Measurements from ENCODE around the gene PRDM4. TPM values are rescaled to one million over a fixed set of nuclear protein-coding genes. Genes with fewer than 3 reads are reported as not detected.

PRDM4 gene
- total RNA-seq, 2 donors from 2014 or later, result 32.7 to 36.0 TPM

DNA sequence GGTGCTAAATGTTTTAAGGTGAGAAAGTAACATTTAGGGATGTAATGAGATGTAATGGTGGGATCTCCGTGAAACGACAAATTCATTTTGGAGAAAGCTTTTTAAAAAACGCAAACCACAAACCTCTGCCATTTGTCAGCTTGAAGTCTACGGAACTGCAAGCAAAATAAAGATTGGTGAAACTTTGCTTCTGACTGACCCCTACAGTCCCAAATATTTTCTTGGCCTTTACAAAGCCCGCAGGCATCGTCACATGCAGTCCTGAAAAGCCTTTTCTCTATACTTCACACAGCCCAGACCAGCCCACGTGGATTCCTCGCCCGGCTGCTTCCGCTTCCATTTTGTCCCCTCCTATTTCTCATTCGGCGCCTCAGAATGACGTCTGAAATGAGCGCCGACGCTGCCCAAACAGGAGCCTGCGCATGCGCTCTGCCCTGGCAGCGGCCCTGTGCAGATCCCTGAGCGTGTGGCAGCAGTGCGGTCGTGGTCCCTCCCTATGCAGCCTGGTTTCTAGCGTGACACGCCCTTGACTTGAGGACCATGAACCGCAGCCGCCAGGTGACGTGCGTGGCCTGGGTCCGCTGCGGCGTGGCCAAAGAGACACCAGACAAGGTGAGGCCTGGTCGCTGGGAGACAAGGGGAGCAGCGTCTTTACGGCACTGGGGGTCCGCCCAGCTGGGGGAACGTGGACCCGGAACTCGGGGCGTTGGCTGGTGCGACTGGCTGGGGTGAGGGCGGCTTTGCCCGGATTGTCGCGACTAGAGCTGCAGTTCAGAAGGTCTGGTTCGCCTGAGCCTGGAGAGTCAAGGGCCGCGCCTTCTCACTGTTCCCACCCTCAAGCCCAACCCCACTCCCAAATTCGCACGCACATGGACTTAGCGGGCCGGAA, 75.3 kb downstream of the PRDM4 start, which contains the start of gene PWP1:
TSS of gene PWP1 (plus strand) at position 440 of the 889 bp plus-strand sequence. CDS start at position 541, 101 bp downstream.
- H3K27ac ChIP-seq, result peak within 1 kb of the TSS; percentile 66 to 68
- DNase-seq (ENCODE audit: low spot score), result peak; percentile 94
- H3K4me3 ChIP-seq, result peak within 1 kb of the TSS; percentile 66 to 86
- TF ChIP-seq, protein P1, sequence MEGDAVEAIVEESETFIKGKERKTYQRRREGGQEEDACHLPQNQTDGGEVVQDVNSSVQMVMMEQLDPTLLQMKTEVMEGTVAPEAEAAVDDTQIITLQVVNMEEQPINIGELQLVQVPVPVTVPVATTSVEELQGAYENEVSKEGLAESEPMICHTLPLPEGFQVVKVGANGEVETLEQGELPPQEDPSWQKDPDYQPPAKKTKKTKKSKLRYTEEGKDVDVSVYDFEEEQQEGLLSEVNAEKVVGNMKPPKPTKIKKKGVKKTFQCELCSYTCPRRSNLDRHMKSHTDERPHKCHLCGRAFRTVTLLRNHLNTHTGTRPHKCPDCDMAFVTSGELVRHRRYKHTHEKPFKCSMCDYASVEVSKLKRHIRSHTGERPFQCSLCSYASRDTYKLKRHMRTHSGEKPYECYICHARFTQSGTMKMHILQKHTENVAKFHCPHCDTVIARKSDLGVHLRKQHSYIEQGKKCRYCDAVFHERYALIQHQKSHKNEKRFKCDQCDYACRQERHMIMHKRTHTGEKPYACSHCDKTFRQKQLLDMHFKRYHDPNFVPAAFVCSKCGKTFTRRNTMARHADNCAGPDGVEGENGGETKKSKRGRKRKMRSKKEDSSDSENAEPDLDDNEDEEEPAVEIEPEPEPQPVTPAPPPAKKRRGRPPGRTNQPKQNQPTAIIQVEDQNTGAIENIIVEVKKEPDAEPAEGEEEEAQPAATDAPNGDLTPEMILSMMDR (IDR thresholded peaks at IDR 0.05), result peak in 1 of 4 experiments; percentile 9
- TF ChIP-seq POLR2A (IDR thresholded peaks at IDR 0.05) (peak; percentile 50), POLR2AphosphoS5 (IDR thresholded peaks at IDR 0.05) (peak; percentile 99)
- no peaks in the 10 kb centered on the region for H3K4me1 ChIP-seq (replicated peaks)
- H3K9me3 ChIP-seq, result no peaks in the 10 kb centered on the region
- no peaks in the 10 kb centered on the region for H3K27me3 ChIP-seq (replicated peaks; ENCODE audit: insufficient read depth)
- H3K36me3 ChIP-seq, result peaks cover 8% of the 10 kb centered on the region in 2 donors
- under 1% methylated on average over 50 of the region's 51 CpGs for WGBS
- intact Hi-C loops (cut with DNase I), result loop anchor here (10.0 kb wide), 1 partner anchor 829 kb away; the partner anchor contains the start of gene FICD

GRCh38 chr12:107684990-107685359, 76.0 kb downstream of the PRDM4 start:
- H3K9me3 ChIP-seq, result no peaks in the 10 kb centered on the region
- no peaks in the 10 kb centered on the region for H3K27me3 ChIP-seq (replicated peaks; ENCODE audit: insufficient read depth)
- WGBS, result 6% methylated on average over 9 of the region's 9 CpGs
- intact Hi-C loops (cut with DNase I), result loop anchor here (10.0 kb wide), 1 partner anchor 830 kb away; the partner anchor contains the start of gene FICD
- no peak for DNase-seq (ENCODE audit: low spot score)
- H3K36me3 ChIP-seq, result peaks cover 8% of the 10 kb centered on the region in 2 donors
- H3K4me1 ChIP-seq (replicated peaks), result no peaks in the 10 kb centered on the region
- TF ChIP-seq, protein P1 (IDR thresholded peaks at IDR 0.05), result no peak
- TF ChIP-seq POLR2AphosphoS5 (IDR thresholded peaks at IDR 0.05) (no peak), POLR2A (IDR thresholded peaks at IDR 0.05) (no peak)
- H3K27ac ChIP-seq, result peak overlapping the region; percentile 66 to 68
- peak overlapping the region; percentile 66 to 86 for H3K4me3 ChIP-seq

DNA sequence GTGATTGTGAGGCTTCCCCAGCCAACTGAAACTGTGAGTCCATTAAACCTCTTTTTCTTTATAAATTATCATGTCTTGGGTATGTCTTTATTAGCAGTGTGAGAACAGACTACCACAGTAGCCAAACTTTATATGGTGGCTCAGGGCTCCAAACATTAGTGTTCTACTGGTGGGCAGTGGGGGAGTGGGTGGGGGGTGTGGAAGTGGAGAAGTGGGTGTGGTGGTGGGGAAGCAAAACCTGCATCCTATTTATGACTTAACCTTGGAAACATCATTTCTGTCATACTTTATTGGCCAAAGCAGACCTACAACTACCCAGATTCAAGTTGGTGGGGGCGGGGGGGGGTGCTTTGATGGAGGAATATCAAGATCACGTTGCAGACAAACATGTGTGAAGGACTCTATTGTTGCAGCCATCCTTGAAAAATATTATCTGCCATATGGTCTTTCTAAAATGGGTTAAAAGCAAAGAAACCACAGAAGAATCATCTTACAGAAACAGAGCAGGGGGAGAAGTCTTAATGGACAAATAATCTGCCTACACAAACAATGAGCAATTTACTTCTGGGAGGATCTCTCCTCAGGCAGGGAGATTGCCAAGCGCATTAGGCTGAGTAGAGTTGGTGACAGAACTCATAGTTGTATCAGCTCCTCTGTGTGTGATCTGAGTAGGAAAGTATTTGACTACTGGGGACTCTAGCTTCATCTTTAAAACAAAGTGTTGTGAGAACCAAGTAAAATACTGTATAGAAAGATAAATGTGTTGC, 76.7 kb downstream of the PRDM4 start:
- no peak overlapping the region for H3K4me3 ChIP-seq
- H3K36me3 ChIP-seq, result peaks cover 3 to 7% of the 10 kb centered on the region in 2 donors
- no peaks in the 10 kb centered on the region for H3K4me1 ChIP-seq (replicated peaks)
- H3K27me3 ChIP-seq (replicated peaks; ENCODE audit: insufficient read depth), result no peaks in the 10 kb centered on the region
- 54% methylated on average over 3 of the region's 3 CpGs for WGBS
- intact Hi-C loops (cut with DNase I), result loop anchor here (10.0 kb wide), 1 partner anchor 831 kb away; the partner anchor contains the start of gene FICD
- TF ChIP-seq POLR2A (IDR thresholded peaks at IDR 0.05), result no peak
- TF ChIP-seq, protein P1 (IDR thresholded peaks at IDR 0.05), result no peak
- no peak for TF ChIP-seq POLR2AphosphoS5 (IDR thresholded peaks at IDR 0.05)
- no peak for DNase-seq (ENCODE audit: low spot score)
- no peak overlapping the region for H3K27ac ChIP-seq
- H3K9me3 ChIP-seq, result no peaks in the 10 kb centered on the region

Other genes with a start within 250 kb of the PRDM4 start
- gene PWP1, start 75.3 kb downstream of the PRDM4 start, total RNA-seq, result 10 to 100 TPM; 49.1 to 55.2 TPM
- not detected for gene ASCL4, start 13.6 kb upstream of the PRDM4 start, total RNA-seq